ENCODE results near the gene DIPK1A. TPM values are rescaled to one million over a fixed set of nuclear protein-coding genes. Genes with fewer than 3 reads are reported as not detected.

DIPK1A gene
- total RNA-seq, 4 donors from 2014 or later = 3.8 to 7.6 (median 6.7) TPM

DNA sequence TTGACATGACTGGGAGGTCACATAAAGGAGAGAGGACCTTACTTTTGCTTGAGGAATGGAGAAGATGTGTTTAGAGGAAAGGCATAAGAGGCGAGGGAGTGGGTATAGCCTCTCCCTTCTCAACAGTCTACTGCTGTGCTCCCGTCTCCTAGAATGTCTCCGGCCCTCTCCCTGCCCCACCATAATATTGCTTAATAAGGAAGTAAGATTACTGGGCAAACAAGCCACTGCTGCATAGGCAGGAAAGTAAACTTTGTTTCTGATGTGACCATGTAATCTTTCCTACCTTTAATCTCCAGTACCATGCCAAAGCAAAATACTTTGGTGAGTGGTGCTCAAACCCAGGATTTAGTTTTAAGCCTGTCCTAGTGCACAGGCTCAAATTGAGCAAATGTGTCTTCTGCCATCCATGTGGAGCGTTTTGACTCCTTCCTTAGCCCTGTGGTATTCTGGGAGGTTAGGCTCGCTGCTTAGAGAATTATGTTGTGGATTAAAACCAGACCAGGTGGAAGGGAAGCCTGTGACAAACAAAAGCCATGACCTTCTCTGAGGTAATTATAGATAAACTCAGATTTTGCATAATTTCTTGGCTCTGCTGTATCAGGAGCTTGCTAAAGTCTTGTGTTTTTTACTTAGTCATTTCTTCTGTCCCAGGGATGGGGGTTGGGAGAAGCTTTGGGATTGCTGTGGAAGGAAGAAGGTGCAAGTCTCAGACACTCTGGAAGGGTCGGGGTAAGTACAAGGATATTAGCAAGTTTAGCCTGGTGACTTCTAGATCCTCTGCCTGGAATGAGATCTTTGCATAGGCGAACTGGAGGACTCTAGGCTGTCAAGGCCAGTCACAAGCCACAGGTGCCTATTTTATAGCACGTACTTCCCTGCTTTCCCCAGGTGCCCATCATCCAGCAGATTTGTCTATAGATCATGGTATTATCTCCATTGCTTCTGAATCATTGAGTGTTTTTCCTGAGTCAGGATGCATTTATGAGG, 34.5 kb upstream of the DIPK1A start:
- DNase-seq (ENCODE audit: low spot score in 2 of 2) = no peak
- intact Hi-C loops (cut with DNase I; ENCODE audit: low total_unique reads) = loop anchor here (2.0 kb wide), 1 partner anchor 137 kb away; no protein-coding TSS in a partner anchor
- no peak overlapping the region for H3K4me3 ChIP-seq (ENCODE audit: low read depth, poor library complexity, severe bottlenecking)
- TF ChIP-seq, protein P1, sequence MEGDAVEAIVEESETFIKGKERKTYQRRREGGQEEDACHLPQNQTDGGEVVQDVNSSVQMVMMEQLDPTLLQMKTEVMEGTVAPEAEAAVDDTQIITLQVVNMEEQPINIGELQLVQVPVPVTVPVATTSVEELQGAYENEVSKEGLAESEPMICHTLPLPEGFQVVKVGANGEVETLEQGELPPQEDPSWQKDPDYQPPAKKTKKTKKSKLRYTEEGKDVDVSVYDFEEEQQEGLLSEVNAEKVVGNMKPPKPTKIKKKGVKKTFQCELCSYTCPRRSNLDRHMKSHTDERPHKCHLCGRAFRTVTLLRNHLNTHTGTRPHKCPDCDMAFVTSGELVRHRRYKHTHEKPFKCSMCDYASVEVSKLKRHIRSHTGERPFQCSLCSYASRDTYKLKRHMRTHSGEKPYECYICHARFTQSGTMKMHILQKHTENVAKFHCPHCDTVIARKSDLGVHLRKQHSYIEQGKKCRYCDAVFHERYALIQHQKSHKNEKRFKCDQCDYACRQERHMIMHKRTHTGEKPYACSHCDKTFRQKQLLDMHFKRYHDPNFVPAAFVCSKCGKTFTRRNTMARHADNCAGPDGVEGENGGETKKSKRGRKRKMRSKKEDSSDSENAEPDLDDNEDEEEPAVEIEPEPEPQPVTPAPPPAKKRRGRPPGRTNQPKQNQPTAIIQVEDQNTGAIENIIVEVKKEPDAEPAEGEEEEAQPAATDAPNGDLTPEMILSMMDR (IDR thresholded peaks at IDR 0.05) = no peak
- TF ChIP-seq POLR2A (IDR thresholded peaks at IDR 0.05) = no peak
- 79 to 81% methylated on average over 8 of the region's 8 CpGs for WGBS, 2 donors

DNA sequence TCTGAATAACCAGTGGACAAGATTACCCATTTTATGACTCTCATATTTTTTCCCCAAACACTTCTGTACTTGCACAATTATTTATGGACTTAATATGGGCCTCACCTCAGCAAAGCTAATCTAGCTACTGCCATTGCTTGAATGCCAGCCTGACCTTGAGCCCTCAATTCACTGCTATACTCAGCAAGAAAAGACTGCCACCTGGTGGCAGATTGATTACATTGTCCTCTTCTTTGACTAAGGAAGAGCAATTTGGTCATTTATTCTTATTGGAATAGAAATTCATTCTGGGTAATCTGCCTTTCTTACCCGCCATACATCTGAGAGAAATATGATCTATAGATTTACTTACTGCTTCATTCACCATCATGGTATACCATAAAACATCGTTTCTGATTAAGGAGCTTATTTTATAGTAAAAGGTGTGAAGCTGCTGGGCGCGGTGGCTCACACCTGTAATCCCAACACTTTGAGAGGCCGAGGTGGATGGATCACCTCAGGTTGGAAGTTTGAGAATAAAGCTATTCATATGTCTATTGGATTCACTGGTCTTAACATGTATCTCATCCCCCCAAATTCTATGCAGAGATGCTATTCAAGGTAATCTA, 32.9 kb upstream of the DIPK1A start:
- TF ChIP-seq, protein P1 (IDR thresholded peaks at IDR 0.05) = peak in 1 of 3 donors; percentile 66
- TF ChIP-seq POLR2A (IDR thresholded peaks at IDR 0.05) = no peak
- 57 to 59% methylated on average over 5 of the region's 5 CpGs for WGBS, 2 donors
- intact Hi-C loops (cut with DNase I; ENCODE audit: low total_unique reads) = loop anchor here (2.0 kb wide), 1 partner anchor 135 kb away; no protein-coding TSS in a partner anchor
- no peak overlapping the region for H3K4me3 ChIP-seq (ENCODE audit: low read depth, poor library complexity, severe bottlenecking)
- peak; percentile 81 to 86 for DNase-seq (ENCODE audit: low spot score in 2 of 2)

DNA sequence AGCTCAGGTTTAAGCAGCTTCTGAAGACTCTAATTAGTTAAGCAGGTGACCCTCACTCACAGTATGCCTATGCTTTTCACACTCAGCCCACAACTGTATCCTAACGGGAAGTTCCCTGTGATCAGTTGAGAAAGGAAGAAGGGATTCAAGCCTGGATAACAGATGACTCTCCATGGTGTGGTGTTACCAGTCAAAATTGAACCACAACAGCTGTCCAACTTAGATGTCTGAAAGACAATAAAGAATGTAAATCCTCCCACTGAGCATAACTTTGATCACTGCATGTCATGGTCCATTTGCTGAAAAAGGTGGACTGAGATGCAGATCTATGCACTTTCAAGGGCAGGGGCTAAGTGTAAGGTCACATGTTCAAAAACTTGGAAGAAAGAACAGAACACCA, 32.3 kb upstream of the DIPK1A start:
- no peak overlapping the region for H3K4me3 ChIP-seq (ENCODE audit: low read depth, poor library complexity, severe bottlenecking)
- TF ChIP-seq, protein P1 (IDR thresholded peaks at IDR 0.05) = no peak
- TF ChIP-seq POLR2A (IDR thresholded peaks at IDR 0.05) = no peak
- intact Hi-C loops (cut with DNase I; ENCODE audit: low total_unique reads) = no loop called here
- WGBS, 2 donors = 82 to 96% methylated on average over 1 of the region's 1 CpG
- peak in 1 of 2 donors; percentile 9 for DNase-seq (ENCODE audit: low spot score in 2 of 2)

DNA sequence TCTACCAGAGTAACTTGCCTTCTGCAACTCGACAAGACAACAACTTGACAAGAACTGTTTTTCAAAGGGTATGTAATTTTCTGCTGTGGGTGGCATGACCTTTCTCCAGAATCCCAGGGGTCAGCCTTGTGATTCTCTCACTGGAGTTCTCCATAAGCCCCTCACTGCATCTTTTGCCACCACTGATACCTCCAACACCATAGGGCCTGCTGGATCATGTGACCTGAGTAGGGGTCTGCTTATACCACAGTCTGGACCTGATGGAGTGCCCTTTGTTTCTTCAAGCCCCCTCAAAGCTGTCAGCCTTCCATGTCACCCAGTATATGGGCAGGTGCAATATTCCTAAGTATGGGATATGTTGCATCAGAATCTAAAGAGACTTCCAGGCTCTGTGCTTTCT, 31.6 kb upstream of the DIPK1A start:
- 86 to 100% methylated on average over 1 of the region's 1 CpG for WGBS, 2 donors
- no peak for TF ChIP-seq POLR2A (IDR thresholded peaks at IDR 0.05)
- TF ChIP-seq, protein P1 (IDR thresholded peaks at IDR 0.05) = no peak
- no peak overlapping the region for H3K4me3 ChIP-seq (ENCODE audit: low read depth, poor library complexity, severe bottlenecking)
- peak in 1 of 2 donors; percentile 20 for DNase-seq (ENCODE audit: low spot score in 2 of 2)
- intact Hi-C loops (cut with DNase I; ENCODE audit: low total_unique reads) = no loop called here

DNA sequence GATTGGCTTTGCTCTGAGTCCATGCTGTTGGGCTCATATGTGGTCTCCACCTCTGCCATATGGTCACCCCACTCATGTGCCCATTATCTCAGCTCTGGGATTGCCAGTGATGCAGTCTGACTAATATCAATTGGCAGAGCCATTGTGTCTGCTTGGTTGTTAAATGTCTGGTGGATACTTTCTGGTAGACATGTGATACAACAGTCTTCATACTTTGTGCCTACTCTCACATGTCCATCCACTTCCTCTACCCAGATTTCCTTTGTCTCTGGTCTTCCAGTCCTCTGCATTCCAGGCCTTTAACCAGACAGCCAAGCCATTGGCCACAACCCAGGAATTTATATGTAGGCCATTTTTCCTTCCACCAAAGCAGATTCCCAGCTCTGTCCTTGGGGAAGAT, 30.8 kb upstream of the DIPK1A start:
- TF ChIP-seq POLR2A (IDR thresholded peaks at IDR 0.05) = no peak
- TF ChIP-seq, protein P1 (IDR thresholded peaks at IDR 0.05) = no peak
- DNase-seq (ENCODE audit: low spot score in 2 of 2) = no peak
- intact Hi-C loops (cut with DNase I; ENCODE audit: low total_unique reads) = no loop called here
- no peak overlapping the region for H3K4me3 ChIP-seq (ENCODE audit: low read depth, poor library complexity, severe bottlenecking)
